SK-MEL-5 (cell line): ENCODE results near the gene ITGA5. TPM values are rescaled to one million over a fixed set of nuclear protein-coding genes. Genes with fewer than 3 reads are reported as not detected.

ENCODE experiments used
- DNase-seq: peaks from one replicate; pipeline ENCODE4 v3.0.0-alpha.2; 2016; ENCODE audit warnings: low read depth, low spot score
- in situ Hi-C: cut with HindIII; loops from 2 replicates; pipeline ENCODE4 v1.10.0; 2016; ENCODE audit warnings: low sequenced_read_pairs, high pct_unique_total_duplicates, low pct_unique_long_range_greater_than_20kb
- total RNA-seq: library from RNA; depleted of rRNA; stranded (reverse); fragments of >200 nt; shearing (Covaris generic); gene quantifications from 2 replicates; pipeline ENCODE4 v1.2.3, GENCODE V29; 2014; rRNA removed

The ITGA5 gene
- total RNA-seq, 1 experiment from 2014 or later = 19.2 TPM

- no peak for DNase-seq
- in situ Hi-C loops = no loop called here
Observed at GRCh38 chr12:54351341-54351740, 67.7 kb downstream of the ITGA5 start.

GRCh38 chr12:54350743-54351142, 68.3 kb downstream of the ITGA5 start:
- no peak for DNase-seq
- in situ Hi-C loops = no loop called here

GRCh38 chr12:54349679-54350078, 69.4 kb downstream of the ITGA5 start:
- in situ Hi-C loops = no loop called here
- DNase-seq = no peak

- DNase-seq = no peak
- in situ Hi-C loops = no loop called here
Observed at GRCh38 chr12:54349036-54349435, 70.0 kb downstream of the ITGA5 start.

Other genes with a start within 250 kb of the ITGA5 start
- gene SMUG1, start 230.3 kb downstream of the ITGA5 start, total RNA-seq = 74.3 and 87.8 TPM in 2 replicates
- 47.2 and 49.1 TPM in 2 replicates for gene CBX5, start 139.1 kb downstream of the ITGA5 start, total RNA-seq
- gene HNRNPA1, start 138.5 kb downstream of the ITGA5 start, total RNA-seq = 223 and 288 TPM in 2 replicates
- gene NFE2, start 118.3 kb downstream of the ITGA5 start, total RNA-seq = 0.32 TPM in 1 of 2 replicates, not detected in the other
- gene COPZ1, start 94.1 kb downstream of the ITGA5 start, total RNA-seq = 273 and 325 TPM in 2 replicates
- 0.11 TPM in 1 of 2 replicates, not detected in the other for gene GPR84, start 54.8 kb downstream of the ITGA5 start, total RNA-seq
- 1.1 and 3.1 TPM in 2 replicates for gene ZNF385A, start 34.5 kb downstream of the ITGA5 start, total RNA-seq
- 0.83 TPM in 1 of 2 replicates, not detected in the other for gene GTSF1, start 54.3 kb upstream of the ITGA5 start, total RNA-seq
- not detected in 2 replicates for gene NCKAP1L, start 78.5 kb upstream of the ITGA5 start, total RNA-seq
- 0.08 TPM in 1 of 2 replicates, not detected in the other for gene PDE1B, start 130.3 kb upstream of the ITGA5 start, total RNA-seq
- 0.35 TPM in 1 of 2 replicates, not detected in the other for gene PPP1R1A, start 169.4 kb upstream of the ITGA5 start, total RNA-seq
- gene LACRT, start 215.6 kb upstream of the ITGA5 start, total RNA-seq = not detected in 2 replicates
- gene DCD, start 229.1 kb upstream of the ITGA5 start, total RNA-seq = not detected in 2 replicates